Activated CD4-positive, alpha-beta memory T cell treated with anti-CD3 and anti-CD28 coated beads for 36 hours (primary cell): ENCODE results near the gene RBP4. TPM values are rescaled to one million over a fixed set of nuclear protein-coding genes. Genes with fewer than 3 reads are reported as not detected.

ENCODE experiments used
- CTCF ChIA-PET: fragments of 350-600 bp; sonication (Branson Sonifier 250); formaldehyde crosslinking; loops from one replicate; lab custom pipeline; 2021; ENCODE audit warnings: antibody characterized with exemption, inconsistent platforms; lab: Charles Lee
- POLR2A ChIA-PET: fragments of 350-600 bp; sonication (Branson Sonifier 250); formaldehyde crosslinking; loops from one replicate; lab custom pipeline; 2021; ENCODE audit warnings: antibody characterized with exemption; lab: Charles Lee
- DNase-seq: peaks from one replicate; pipeline ENCODE4 v3.0.0-alpha.2; 2020
- H3K27ac Mint-ChIP-seq: one replicate; pipeline ENCODE4 v1.8.0; 2021; ENCODE audit warnings: mixed read lengths
- H3K27me3 Mint-ChIP-seq: one replicate; pipeline ENCODE4 v1.8.0; 2021; ENCODE audit warnings: mixed read lengths
- H3K36me3 Mint-ChIP-seq: one replicate; pipeline ENCODE4 v1.8.0; 2021; ENCODE audit warnings: mixed read lengths
- H3K4me1 Mint-ChIP-seq: one replicate; pipeline ENCODE4 v1.8.0; 2021; ENCODE audit warnings: low read depth, mixed read lengths
- H3K4me3 Mint-ChIP-seq: one replicate; pipeline ENCODE4 v1.8.0; 2021; ENCODE audit warnings: mild to moderate bottlenecking, mixed read lengths
- H3K9me3 Mint-ChIP-seq: one replicate; pipeline ENCODE4 v1.8.0; 2021; ENCODE audit warnings: mixed read lengths
- intact Hi-C: fragments of 100-400 bp; cut with micrococcal nuclease; formaldehyde crosslinking; loops from one replicate; pipeline ENCODE4 v1.15.1; 2023
- total RNA-seq, 2 experiments: library from RNA; stranded (reverse); gene quantifications; one replicate each; pipeline ENCODE4 v1.2.3, GENCODE V29; 2021

The RBP4 gene
- not detected for total RNA-seq

GRCh38 chr10:93601146-93601773 lies at the start of gene RBP4:
Gene RBP4 (minus strand): TSS chr10:93601235. CDS start chr10:93601028, 207 bp downstream.
- ChIA-PET POLR2A (no interaction called here), CTCF (no interaction called here)
- Mint-ChIP-seq H3K27ac (no peak within 1 kb of the TSS), H3K4me1 (no peaks in the 10 kb centered on the region), H3K4me3 (no peak within 1 kb of the TSS), H3K36me3 (no peaks in the 10 kb centered on the region), H3K27me3 (peaks cover 35% of the 10 kb centered on the region), H3K9me3 (no peaks in the 10 kb centered on the region)
- no peak for DNase-seq
- intact Hi-C loops = no loop called here

DNA sequence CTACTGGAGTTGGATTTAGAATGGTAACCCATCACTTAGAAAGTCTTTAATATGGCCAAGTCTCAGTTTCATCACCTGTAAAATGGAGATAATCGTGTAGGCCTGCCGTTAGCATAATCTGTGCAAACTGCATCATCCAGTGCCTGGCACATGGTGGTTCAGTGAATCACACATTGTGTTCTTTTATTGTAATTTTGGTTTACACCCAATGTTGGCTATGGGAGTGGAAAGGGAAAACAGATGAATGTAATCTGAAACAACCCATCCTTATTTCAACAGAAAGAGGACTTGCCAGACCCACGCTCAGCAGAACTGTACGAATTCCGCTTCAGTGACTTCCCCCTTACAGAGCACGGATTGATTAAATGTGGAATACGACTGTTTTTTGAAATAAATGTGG lies 38.8 kb upstream of the RBP4 start:
- ChIA-PET POLR2A (no interaction called here), CTCF (no interaction called here)
- H3K36me3 Mint-ChIP-seq = no peaks in the 10 kb centered on the region
- H3K27ac Mint-ChIP-seq = no peak overlapping the region
- H3K4me1 Mint-ChIP-seq = no peaks in the 10 kb centered on the region
- peaks cover 2% of the 10 kb centered on the region for H3K27me3 Mint-ChIP-seq
- H3K4me3 Mint-ChIP-seq = no peak overlapping the region
- H3K9me3 Mint-ChIP-seq = no peaks in the 10 kb centered on the region
- intact Hi-C loops = no loop called here
- DNase-seq = no peak

DNA sequence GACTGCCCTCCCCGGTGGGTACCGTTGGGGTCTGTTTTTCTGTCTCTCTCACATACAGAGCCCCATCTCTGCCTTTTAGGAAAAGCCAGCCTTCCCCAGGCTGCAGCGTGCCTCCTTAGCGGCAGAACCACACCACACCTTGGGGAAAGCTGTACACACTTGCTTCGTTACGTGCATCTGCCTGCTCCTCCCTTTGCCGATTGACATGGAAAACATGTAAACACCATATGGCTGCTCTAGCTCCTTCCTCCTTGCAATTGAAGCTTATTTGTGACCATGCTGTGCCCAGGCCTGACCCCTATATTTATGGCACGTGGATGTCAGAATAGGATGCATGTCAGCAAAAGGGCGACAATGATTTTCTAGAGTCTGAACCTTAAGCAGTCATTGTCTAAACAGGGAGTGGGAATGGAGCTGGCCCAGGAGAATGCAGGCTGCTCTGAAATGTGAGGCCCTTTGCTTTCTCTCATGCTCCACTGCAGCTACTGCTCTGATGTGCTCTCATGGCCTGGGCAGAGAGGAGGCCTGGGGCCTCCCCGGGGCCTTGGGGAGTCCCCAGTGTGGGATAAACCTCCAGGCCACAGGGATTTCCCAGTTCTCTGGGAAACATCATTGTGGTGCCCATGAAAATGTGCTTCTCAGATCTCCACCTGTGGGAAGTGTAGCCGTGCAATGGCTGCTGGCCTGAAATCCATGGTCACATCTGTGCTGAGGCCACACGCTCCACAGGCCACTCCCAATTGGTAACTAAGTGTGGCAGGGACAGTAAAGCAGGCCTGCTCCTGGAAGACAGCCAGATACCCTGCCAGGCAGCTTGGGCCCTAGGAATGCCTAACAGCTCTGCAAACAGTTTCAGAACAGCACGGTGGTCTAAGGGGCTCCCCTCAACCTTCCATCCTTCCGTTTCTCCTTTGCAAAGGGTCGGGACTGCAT lies 29.9 kb upstream of the RBP4 start:
- POLR2A ChIA-PET = no interaction called here
- intact Hi-C loops = no loop called here
- H3K4me1 Mint-ChIP-seq = no peaks in the 10 kb centered on the region
- CTCF ChIA-PET = no interaction called here
- H3K36me3 Mint-ChIP-seq = no peaks in the 10 kb centered on the region
- no peak overlapping the region for H3K27ac Mint-ChIP-seq
- no peak overlapping the region for H3K4me3 Mint-ChIP-seq
- no peaks in the 10 kb centered on the region for H3K9me3 Mint-ChIP-seq
- no peak for DNase-seq
- peaks cover 16% of the 10 kb centered on the region for H3K27me3 Mint-ChIP-seq

- Mint-ChIP-seq H3K4me3 (no peak overlapping the region), H3K4me1 (no peaks in the 10 kb centered on the region), H3K27ac (no peak overlapping the region), H3K36me3 (no peaks in the 10 kb centered on the region), H3K27me3 (peaks cover 16% of the 10 kb centered on the region), H3K9me3 (no peaks in the 10 kb centered on the region)
- ChIA-PET CTCF (no interaction called here), POLR2A (no interaction called here)
- no peak for DNase-seq
- intact Hi-C loops = no loop called here
Measured at GRCh38 chr10:93629647-93630305, 28.7 kb upstream of the RBP4 start.

- H3K4me1 Mint-ChIP-seq = no peaks in the 10 kb centered on the region
- no peaks in the 10 kb centered on the region for H3K36me3 Mint-ChIP-seq
- ChIA-PET POLR2A (interaction anchor here (0.6 kb wide), 1 partner anchor 65 kb away, joined by 3 read pairs; no protein-coding TSS in a partner anchor), CTCF (no interaction called here)
- peaks cover 14% of the 10 kb centered on the region for H3K27me3 Mint-ChIP-seq
- no peaks in the 10 kb centered on the region for H3K9me3 Mint-ChIP-seq
- intact Hi-C loops = no loop called here
- no peak for DNase-seq
- H3K4me3 Mint-ChIP-seq = no peak overlapping the region
- no peak overlapping the region for H3K27ac Mint-ChIP-seq
Measured at GRCh38 chr10:93628858-93629257, 27.8 kb upstream of the RBP4 start.

DNA sequence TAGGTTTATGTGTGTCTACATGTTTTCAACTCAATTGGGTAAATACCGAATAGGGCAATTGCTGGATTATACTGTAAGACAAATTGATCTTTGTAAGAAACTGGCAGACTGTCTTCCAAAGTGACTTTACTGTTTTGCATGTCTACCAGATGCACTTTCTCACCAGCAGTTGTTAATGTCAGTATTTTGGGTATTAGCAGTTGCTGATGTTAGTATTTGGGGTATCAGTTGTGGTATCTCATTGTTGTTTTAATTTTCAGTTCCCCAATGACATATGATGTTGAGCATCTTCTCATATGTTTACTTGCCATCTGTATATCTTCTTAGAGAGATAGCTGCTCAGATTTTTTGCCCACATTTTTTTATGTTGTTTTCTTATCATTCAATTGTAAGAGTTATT lies 21.9 kb upstream of the RBP4 start:
- no peak overlapping the region for H3K4me3 Mint-ChIP-seq
- H3K4me1 Mint-ChIP-seq = no peaks in the 10 kb centered on the region
- H3K36me3 Mint-ChIP-seq = no peaks in the 10 kb centered on the region
- no peak for DNase-seq
- ChIA-PET POLR2A (no interaction called here), CTCF (no interaction called here)
- H3K27me3 Mint-ChIP-seq = peaks cover 4% of the 10 kb centered on the region
- H3K9me3 Mint-ChIP-seq = no peaks in the 10 kb centered on the region
- H3K27ac Mint-ChIP-seq = no peak overlapping the region
- intact Hi-C loops = no loop called here

DNA sequence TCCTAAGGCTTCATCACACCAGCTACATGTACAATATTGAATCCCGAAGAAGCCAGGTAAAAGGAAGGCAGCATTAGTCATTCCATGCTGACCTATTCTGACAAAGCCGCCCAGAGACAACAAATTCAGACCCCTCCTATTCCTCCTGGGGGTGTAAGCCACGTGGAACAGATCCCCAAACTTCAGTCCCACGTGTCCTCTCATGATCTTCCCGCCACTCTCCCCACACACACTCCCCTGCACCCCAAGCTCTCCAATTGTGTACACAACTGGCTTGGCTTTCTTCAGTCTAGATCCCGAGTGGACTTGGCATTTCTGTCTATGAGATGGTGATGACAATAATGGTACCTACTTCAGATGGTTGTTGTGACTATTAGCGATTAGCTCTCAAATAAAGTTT lies 19.9 kb upstream of the RBP4 start:
- ChIA-PET POLR2A (no interaction called here), CTCF (no interaction called here)
- DNase-seq = no peak
- Mint-ChIP-seq H3K27me3 (no peaks in the 10 kb centered on the region), H3K4me3 (no peak overlapping the region), H3K9me3 (no peaks in the 10 kb centered on the region), H3K36me3 (no peaks in the 10 kb centered on the region), H3K27ac (no peak overlapping the region), H3K4me1 (no peaks in the 10 kb centered on the region)
- intact Hi-C loops = no loop called here

DNA sequence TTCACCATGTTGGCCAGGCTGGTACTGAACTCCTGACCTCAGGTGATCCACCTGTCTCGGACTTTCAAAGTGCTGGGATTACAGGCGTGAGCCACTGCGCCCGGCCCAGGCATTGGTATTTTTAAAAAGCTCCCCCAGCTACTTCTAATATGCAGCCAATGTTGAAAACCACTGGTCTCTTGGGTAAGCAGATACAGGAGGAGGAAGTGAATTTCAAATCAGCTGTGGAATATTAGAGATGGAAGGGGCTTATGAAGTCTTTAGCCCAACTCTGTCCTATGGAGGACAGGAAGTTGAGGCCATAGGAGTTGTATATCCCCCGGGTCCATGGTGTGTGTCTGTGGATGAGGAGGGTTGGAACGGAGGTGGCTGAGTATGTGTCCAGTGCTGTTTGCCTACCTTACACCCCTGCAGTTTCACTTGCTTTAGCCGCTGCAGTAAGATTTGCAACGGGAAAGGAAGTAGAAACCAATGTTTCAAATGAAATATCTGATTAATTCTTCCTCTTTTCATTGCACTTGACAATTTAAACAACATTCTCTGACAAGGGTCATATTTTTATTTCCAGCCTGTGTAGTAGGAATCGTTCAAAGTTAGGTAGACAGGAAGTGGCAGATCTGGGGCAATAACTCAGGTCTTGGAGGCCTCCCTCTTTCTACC lies 14.7 kb upstream of the RBP4 start:
- no peaks in the 10 kb centered on the region for H3K36me3 Mint-ChIP-seq
- ChIA-PET POLR2A (no interaction called here), CTCF (no interaction called here)
- no peaks in the 10 kb centered on the region for H3K9me3 Mint-ChIP-seq
- no peak overlapping the region for H3K27ac Mint-ChIP-seq
- intact Hi-C loops = no loop called here
- DNase-seq = no peak
- H3K4me3 Mint-ChIP-seq = no peak overlapping the region
- H3K27me3 Mint-ChIP-seq = peaks cover 2% of the 10 kb centered on the region
- no peaks in the 10 kb centered on the region for H3K4me1 Mint-ChIP-seq

GRCh38 chr10:93614101-93614825 lies 13.2 kb upstream of the RBP4 start:
- Mint-ChIP-seq H3K36me3 (no peaks in the 10 kb centered on the region), H3K4me1 (no peaks in the 10 kb centered on the region), H3K27ac (no peak overlapping the region), H3K4me3 (no peak overlapping the region), H3K27me3 (peaks cover 2% of the 10 kb centered on the region), H3K9me3 (no peaks in the 10 kb centered on the region)
- intact Hi-C loops = no loop called here
- CTCF ChIA-PET = no interaction called here
- POLR2A ChIA-PET = no interaction called here
- DNase-seq = no peak

DNA sequence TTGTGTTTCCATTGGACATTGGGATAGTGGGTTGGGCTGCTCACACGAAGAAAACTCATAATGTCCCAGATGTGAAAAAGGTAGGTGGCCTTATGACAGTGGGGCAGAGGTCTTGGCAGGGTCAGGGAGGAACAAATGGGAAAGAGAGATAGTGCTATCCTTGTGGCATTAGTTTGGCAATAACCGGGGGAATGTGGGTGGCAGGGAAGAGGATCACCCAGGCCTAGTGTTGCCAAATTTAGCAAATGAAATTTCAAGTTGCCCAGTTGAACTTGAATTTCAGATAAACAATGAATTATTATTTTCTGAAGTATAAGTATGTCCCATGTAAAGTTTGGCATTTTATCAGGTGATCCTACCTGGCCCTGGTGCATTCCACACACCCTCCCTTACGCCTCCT lies 12.1 kb upstream of the RBP4 start:
- H3K27me3 Mint-ChIP-seq = peaks cover 5% of the 10 kb centered on the region
- intact Hi-C loops = no loop called here
- no peaks in the 10 kb centered on the region for H3K9me3 Mint-ChIP-seq
- H3K36me3 Mint-ChIP-seq = no peaks in the 10 kb centered on the region
- no peak overlapping the region for H3K4me3 Mint-ChIP-seq
- ChIA-PET CTCF (no interaction called here), POLR2A (no interaction called here)
- no peaks in the 10 kb centered on the region for H3K4me1 Mint-ChIP-seq
- no peak for DNase-seq
- H3K27ac Mint-ChIP-seq = no peak overlapping the region

GRCh38 chr10:93612311-93612710 lies 11.3 kb upstream of the RBP4 start, which contains the start of gene PDE6C:
Gene PDE6C (plus strand): TSS chr10:93612537. CDS start chr10:93612726, 189 bp downstream.
- H3K4me3 Mint-ChIP-seq = no peak within 1 kb of the TSS

More at GRCh38 chr10:93612311-93612710, 11.3 kb upstream of the RBP4 start, which contains the start of gene PDE6C:
- H3K4me1 Mint-ChIP-seq = no peaks in the 10 kb centered on the region
- no peaks in the 10 kb centered on the region for H3K36me3 Mint-ChIP-seq
- intact Hi-C loops = no loop called here
- peaks cover 7% of the 10 kb centered on the region for H3K27me3 Mint-ChIP-seq
- DNase-seq = no peak
- CTCF ChIA-PET = no interaction called here
- peaks cover 4% of the 10 kb centered on the region for H3K9me3 Mint-ChIP-seq
- POLR2A ChIA-PET = no interaction called here
- H3K27ac Mint-ChIP-seq = no peak within 1 kb of the TSS
